ENCODE results near the gene KCNQ1.

Gene KCNQ1

DNA sequence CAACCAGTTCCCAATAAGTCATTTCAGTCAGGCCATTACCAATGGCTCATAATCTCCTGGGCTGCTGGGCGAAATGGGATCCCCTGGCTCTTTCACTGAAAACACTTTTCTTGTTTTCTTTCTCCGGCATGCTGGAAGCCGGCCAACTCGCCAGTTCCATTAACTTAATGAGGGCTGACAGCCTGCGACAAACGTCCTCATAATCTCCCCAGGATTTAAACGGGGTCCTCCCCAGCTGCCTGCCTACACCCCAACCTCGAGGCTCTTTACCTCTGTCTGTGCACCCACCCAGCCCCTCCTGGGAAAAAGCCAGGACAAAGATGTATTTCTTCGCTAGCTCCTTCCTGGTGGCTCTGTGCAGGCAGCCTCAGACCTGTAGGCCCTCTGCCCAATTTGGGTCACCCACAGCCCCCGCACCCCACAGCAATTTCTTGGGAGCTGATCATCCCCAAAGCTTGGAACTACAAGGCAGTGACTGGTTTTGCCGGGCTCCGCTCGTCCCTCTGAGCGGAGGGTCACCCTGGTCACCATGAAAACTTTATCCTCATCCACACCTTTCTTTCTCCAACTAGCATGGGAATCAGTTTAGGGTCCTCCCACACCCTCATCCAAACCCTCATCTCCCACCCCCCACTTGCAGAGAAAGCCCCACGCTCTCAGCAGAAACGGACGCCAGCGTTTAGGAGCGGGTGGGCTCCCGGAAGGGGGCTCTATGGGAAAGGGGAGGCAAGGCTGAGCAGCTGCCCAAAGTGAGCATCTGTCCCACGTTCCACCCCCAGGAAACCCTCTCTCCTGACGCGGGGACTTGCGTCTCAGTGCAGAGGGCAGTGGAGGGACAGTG, 306.1 kb downstream of the KCNQ1 start:
- FAIRE-seq (no peak), DNase-seq (ENCODE audit: insufficient read length, low spot score) (no peak)

DNA sequence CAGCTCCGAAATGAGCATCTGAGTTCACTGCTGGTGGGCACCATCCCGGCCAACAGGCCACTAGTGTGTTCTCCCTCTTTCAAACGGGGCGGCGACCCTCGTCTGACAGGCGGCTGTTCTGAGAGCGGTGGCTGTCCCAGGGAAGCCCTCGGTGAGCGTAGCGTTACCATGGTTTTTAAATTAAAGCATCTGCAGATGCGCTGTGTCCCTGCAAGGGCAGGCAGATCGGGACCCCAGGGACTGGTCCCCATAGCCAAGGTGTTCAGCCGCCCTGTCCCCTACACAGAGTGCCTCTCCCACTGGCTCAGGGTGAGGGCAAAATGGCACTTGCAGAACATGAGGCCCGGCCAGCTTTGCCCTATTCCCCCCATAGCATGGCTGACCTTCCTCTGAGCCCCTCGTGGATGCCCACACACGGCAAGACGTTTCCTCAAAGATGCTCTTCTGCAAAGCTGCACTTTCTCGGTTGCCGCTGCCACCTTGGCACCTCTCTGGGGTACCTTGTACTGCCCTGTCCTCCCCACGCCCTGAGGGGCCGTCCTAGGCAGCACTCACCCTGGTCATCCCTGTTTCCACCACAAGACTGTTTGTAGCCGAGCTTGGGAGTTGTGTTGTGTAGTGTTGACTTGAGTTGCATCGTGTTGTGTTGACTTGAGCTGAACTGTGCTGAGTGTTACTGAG, 306.9 kb downstream of the KCNQ1 start:
- FAIRE-seq: no peak
- no peak for DNase-seq (ENCODE audit: insufficient read length, low spot score)

DNA sequence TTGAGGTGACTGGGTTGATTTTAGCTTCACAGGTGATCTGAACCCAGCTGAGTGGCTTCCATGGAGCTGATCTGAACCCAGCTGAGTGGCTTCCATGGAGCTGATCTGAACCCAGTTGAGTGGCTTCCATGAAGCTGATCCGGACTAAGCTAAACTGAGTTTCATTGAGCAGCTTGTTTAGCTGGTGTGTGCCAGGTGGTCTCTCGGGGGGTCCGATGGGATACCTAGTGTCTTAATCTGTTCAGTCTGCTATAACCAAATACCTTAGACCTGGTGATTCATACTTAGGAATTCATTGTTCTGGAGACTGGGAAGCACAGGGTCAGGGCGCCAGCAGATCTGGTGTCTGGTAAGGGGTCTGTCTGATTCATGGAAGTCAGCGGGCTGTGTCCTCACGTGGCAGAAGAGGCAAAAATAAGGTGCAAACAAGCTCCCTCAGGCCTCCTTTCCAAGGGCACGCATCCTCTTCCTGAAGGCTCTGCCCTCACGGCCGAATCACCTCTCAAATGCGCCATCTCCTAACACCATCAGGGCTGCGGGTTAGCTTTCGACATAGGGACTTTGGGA, 307.5 kb downstream of the KCNQ1 start:
- no peak for DNase-seq (ENCODE audit: insufficient read length, low spot score)
- no peak for FAIRE-seq

DNA sequence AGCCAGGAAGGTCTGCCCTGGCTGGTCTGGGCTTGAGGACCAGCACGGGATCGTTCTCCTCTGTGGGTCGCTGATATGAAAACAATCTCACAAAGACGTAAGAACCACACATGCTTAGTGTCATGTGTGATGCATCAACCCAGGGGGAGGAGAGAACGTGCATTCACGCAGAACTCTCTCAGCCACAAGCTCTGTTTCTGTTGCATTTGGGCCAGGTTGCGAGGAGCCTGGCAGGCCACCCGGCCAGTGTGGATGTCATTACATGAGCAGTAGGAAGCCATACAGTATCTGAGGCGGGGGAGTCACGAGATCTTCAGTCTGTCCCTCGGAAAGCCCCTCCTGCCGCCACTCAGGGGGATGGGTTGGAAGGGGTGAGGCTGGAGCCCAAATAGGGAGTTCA, 308.1 kb downstream of the KCNQ1 start:
- no peak for FAIRE-seq
- DNase-seq (ENCODE audit: insufficient read length, low spot score): no peak

DNA sequence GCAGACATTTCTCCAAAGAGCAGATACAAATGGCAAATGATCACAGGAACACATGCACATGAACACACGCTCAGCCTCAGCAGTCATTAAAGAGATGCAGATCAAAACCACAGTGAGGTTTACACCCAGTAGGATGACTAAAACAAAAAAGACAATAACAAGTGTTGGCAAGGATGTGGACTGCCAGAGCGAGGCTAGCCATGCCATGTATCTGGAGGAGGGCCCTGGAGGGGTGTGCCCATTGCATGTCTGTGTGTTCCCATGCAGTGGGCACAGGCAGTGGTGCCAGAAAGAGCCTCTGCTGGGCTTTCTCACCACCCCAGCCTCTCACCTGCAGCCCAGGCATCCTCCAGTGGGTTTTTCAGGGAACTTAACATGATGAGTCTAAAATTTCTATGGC, 309.2 kb downstream of the KCNQ1 start:
- DNase-seq (ENCODE audit: insufficient read length, low spot score) (no peak), FAIRE-seq (no peak)

DNA sequence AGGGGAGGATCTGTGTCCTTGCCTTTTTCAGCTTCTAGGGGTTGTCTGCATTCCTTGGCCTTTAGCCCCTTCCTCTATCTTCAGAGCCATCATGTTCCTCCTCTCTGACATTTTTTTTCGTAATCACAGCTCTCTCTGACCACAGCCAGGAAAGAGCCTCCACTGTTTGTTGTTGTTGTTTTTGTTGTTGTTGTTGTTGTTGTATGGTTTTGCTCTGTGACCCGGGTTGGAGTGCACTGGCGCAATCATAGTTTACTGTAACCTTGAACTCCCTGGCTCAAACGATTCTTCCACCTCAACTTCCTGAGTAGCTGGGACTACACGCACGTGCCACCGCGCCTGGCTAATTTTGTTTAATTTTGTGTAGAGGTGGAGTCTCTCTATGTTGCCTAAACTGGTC, 310.3 kb downstream of the KCNQ1 start:
- FAIRE-seq: no peak
- no peak for DNase-seq (ENCODE audit: insufficient read length, low spot score)

DNA sequence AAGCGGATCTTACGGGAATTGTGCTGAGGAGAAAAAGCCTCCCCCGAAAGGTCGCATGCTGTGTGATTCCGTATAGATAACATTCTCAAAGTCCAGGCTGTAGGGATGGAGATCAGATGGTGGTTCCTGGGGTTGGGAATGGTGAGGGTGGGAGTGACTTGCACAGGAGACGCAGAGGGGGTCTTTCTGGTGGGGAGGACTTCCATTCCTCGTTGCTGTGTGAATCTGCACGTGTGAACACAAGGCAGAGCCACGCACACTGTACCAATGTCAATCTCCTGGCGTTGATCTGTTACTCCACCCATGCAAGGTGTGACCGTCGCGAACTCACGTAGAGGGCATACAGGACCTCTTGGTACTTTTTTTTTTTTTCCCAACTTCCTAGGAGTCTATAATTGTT, 313.9 kb downstream of the KCNQ1 start:
- no peak for DNase-seq (ENCODE audit: insufficient read length, low spot score)
- no peak for FAIRE-seq

DNA sequence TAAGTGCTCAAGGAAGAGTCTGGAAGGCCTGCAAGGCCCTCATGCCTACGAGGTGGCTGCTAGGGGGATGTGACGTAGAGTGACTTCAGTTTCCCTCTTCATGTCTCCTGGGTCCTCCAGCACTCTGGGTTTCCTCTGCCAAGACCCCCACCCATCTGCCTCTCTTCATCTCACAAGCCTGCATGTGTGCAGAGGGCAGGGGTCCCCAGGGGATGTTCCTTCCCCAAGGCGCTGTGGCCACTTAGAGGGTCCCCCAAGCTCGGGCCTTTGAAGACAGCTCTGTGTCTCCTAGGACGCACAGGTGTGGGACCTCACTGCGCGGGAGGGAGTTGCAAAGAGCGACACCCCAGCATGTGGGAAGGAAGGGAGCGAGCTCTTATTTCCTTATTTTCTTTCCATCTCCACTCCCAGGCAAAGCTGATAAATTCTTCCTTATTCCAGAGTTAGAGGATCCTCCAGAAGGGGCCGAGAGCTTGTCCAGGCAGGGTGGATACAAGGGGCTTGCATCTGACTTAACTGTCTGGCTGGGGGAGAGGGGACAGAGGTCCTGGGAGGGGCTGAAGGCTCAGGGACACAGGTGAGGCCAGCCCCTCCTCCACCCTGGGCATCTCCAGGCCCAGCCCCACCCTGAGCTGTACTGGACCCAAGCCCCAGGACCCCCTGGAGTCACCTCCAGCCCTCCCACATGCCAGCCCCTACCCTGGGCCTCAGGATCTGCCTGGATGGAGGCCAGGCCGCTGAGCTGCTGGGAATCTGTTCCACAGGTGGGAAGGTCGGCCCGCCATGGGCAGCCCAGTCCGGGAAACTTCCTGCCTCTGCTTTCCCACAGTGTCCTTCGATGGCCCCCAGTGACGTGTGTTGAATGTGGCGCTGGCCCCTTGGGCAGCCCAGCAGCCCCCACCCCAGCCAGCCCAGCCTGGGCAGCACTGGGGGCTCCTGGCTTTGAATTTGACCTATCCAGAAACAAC, 314.7 kb downstream of the KCNQ1 start:
- no peak for DNase-seq (ENCODE audit: insufficient read length, low spot score)
- FAIRE-seq: no peak

DNA sequence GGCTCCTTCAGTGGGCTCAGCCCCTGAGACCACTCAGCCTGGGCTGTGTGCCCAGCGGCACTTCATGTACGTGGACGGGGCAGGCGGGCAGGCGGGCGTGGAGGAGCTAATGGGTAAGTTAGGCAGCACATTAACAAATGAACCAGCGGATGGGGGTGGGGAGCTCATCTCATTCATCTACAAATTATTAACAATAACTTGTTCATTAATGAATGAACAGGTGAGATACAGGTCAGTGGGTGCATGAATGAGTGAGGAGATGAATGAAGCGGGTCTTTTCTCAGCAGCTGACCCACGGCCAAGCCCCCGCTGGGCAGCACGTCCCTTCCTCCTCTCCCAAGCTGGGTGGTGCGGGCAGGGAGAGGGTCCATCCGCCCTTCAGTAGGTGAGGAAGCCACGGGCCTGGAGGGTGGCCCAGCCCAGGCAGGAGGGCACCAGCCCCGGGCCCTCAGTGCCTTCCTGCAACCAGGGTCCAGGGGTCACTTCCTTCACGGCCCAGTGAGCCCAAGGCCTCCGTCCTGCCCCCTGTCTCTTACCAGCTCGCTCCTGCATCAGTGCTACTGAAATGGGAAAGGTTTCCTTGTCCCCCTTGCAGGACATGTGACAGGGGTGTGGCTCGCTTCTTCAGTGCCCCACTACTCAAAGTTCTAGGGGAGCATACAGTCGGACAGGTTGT, 315.5 kb downstream of the KCNQ1 start:
- DNase-seq (ENCODE audit: insufficient read length, low spot score): no peak
- FAIRE-seq: no peak

DNA sequence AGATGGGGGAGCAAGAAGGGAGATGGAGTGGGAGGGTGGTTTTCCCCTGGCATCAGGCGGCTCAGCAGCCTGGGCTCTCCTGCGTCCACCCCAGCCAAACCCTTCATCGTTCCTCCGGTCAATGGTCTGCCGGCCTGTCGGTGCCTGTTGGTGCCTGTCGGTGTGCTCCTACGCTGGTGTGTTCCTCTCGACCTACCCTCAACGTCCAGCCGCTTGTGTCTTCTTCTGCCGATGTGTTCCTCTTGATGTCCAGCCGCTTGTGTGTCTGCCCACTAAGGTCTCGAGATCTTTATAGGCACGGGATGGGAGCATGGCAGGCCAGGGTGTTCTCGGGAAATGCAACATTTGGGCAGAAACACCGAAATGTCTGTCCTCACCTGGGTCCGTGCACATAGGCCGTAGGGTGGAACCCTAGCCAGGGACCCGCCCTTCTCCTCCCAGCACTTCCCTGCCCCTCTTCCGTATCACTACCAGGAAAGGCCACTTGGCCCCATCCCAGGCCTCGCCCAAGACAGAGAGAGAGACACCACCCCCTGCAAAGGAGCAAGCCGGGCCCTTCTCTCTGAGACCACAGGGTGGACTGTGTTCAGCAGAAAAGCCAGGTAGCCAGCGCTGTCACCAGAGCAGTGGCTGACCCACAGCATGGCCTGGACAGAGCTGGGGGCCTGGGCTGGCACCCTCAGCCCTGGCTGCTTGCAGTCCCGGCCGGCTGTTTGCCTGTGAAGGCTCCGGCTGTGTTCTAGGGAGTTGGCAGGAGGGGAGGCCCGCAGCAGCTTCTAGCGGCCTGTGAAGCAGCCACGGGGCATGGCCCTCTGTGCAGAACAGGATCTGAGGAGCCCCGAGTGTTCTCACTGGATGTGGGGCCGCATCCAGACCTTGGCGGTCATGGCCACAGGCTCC, 316.6 kb downstream of the KCNQ1 start:
- DNase-seq (ENCODE audit: insufficient read length, low spot score) (no peak), FAIRE-seq (no peak)

DNA sequence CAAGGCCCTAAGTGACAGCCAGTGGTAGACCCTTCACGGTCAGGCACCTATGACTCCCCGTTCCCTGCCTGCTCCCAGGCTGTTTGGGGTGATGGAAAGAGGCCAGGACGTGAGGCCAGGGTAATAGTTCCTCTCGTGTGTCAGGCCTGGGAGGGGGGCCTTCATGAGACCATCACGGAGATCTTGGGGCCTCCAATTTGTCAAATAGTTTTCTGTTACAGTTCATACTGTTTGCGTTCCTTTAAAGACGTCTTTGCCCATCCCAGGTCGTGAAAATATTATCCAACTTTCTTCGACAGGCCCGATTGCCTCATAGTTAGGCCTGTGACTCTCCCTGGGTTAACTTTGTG, 317.2 kb downstream of the KCNQ1 start:
- no peak for DNase-seq (ENCODE audit: insufficient read length, low spot score)

DNA sequence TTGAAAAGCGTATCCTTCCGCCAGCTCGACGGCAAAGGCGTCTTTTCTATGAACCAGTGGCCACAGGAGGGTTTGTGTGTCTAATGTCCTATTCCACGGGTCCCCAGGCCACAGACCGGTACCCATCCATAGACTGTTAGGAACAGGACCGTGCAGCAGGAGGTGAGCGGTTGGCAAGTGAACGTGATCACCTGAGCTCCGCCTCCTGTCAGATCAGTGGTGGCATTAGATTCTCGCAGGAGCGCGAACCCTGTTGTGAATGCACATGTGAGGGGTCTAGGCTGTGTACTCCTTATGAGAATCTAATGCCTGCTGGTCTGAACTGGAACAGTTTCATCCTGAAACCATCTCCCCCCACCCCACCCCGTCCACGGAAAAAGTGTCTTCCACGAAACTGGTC, 317.6 kb downstream of the KCNQ1 start:
- no peak for DNase-seq (ENCODE audit: insufficient read length, low spot score)
- FAIRE-seq: no peak

More for the DNA sequence above, 317.2 kb downstream of the KCNQ1 start:
- FAIRE-seq: no peak

DNA sequence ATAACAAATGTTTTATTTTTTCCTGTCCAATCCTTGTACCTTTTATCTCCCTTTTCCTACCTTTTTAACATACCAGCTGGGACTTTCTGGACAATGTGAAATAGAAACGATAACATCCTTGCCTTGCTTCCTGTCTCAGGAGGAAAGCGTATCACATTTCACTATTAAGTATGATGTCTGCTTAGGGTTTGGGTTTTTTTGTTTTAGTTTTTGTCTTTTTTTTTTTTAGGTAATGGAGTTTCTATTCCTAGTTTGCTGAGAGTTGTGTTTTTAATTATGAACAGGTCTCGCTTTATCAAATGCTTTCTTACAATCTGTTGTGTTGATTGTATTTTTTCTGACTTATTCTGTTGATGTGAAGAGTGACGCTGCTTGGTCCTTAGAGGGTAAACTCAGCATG, 319.2 kb downstream of the KCNQ1 start:
- DNase-seq (ENCODE audit: insufficient read length, low spot score): no peak

DNA sequence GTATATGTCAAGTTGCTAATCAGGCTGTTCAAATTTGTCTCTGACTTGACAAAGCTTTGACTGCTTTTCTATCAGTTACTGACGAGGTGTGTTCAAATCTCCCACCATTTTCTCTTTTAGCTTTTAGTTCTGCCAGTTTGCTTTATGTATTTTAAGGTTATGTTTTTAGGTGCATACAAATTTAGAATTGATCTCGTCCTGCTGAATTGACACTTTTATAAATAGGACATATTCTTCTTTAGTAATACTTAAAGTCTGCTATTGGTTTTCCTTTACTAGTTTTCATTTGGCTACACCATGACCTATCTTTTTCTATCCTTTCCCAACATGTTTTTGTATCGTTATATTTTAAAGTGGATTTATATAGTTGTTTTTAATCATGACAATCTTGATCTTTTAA, 320.7 kb downstream of the KCNQ1 start:
- DNase-seq (ENCODE audit: insufficient read length, low spot score): no peak
- no peak for FAIRE-seq

More for the DNA sequence above, 319.2 kb downstream of the KCNQ1 start:
- FAIRE-seq: no peak

DNA sequence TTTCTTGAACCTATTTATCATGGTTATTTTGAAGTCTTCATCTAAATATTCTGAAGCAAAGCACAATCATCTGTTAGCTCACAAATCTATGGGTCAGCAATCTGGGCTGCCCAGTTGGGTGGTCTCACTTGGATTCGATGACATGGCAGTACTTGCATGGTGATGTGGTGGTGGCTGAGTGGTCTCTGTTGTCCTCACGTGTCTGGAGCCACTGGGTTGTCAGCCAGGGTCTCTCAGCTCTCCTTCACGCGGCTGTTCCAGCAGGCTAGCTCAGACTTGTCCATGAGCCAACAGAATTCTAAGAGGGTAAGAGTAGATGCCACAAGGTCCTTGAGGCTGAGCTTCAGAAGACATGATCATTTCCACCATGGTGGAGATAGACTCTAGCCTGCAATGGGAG, 321.4 kb downstream of the KCNQ1 start:
- FAIRE-seq (no peak), DNase-seq (ENCODE audit: insufficient read length, low spot score) (no peak)

DNA sequence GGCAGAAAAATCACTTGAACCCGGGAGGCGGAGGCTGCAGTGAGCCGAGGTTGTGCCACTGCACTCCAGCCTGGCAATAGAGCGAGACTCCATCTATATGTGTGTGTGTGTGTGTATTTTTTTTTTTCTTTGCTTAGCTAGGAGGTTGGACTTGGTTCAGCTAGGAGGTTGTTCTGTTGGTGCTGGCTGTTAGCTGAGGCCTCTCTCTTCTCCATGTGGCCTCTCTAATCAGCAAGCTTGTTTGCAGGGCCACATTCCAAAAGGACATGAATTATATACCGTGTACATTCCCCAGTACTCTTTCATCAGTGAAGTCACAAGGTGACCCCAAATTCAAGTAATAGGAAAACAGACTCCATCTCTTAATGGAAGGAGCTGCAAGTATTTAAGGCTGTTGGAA, 322.3 kb downstream of the KCNQ1 start:
- FAIRE-seq: no peak

DNA sequence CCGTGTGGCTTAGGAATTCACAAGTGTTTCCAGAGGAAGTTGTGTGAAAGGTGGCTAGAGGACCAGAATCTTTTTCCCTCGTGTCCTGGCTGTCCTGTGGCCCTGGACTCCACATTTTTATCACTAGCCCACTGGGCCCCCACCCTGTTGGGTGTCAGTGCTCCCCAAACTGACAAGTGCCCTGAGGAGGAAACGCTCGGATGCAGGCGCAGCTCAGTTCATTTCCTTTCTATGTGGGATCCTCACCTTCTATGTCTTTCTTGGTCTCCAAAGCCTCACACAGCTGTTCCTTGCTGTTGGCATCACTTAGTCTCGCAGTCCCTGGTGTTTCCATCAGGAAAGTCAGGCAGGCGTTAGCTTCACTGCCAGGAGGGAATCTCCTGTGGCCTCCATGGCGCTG, 323.0 kb downstream of the KCNQ1 start:
- DNase-seq (ENCODE audit: insufficient read length, low spot score): no peak
- no peak for FAIRE-seq

More for the DNA sequence above, 322.3 kb downstream of the KCNQ1 start:
- no peak for DNase-seq (ENCODE audit: insufficient read length, low spot score)

DNA sequence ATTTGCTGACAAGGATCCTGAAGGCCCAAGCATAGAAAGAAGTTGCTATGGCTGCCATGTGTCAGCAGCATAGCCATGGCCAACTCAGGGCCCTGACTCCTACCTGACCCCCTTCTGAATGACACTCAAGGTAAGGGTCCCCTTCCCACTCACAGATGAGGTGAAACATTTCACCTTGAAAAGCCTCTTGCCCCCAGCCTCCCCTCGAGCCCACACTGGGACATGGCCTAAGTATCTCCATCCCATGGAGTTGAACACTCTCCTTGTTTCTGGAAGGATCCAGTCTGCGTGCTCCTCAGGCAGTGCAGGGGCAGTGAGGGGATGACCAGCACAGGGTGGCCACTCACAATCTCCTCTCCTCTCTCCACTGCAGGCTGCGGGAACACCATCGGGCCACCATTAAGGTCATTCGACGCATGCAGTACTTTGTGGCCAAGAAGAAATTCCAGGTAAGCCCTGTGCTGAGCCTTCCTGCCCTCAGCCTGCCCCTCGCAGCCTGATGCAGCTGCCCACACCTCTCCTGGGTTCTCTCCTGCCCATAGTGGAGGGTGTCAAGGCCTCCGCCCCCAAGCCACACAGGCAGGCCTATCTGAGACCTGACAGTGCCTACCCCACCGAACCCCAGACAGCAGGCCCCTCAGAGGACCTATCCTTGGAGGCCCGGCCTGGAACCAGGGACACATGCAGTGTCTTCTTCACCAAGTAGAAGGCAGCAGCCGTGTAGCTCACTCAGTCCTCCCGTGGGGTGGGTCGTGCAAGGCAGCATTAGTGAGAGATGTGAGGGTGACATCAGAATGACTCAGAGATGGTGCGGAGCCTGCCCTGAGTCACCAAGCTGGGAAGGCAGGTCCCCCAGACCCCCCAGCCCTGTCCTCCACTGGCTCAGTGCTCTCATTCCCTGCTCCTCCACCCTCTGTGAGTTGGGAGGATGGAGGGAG, 323.9 kb downstream of the KCNQ1 start:
- no peak for DNase-seq (ENCODE audit: insufficient read length, low spot score)

More for the DNA sequence above, 323.9 kb downstream of the KCNQ1 start:
- no peak for FAIRE-seq
